NCI-H446 (cell line): ENCODE measurements around the gene VANGL2.
"Not testable (repeated sequence)": the region's sequence is repeated elsewhere in the genome, so short reads cannot be mapped to it uniquely, and the experiment has no call there.

Source experiments
- DNase-seq, 2 experiments: peaks; one replicate each; lab custom pipeline; 2025; lab: John Stamatoyannopoulos, UW

The VANGL2 gene

GRCh38 chr1:160370561-160371345, 29.6 kb upstream of the VANGL2 start:
- no peak for DNase-seq

GRCh38 chr1:160371346-160371631, 29.1 kb upstream of the VANGL2 start:
- no peak for DNase-seq

- no peak for DNase-seq
Observed at GRCh38 chr1:160371756-160372155, 28.6 kb upstream of the VANGL2 start.

- no peak for DNase-seq
Observed at GRCh38 chr1:160373696-160374095, 26.7 kb upstream of the VANGL2 start.

- DNase-seq: peak in 1 of 2 experiments; percentile 66
Observed at GRCh38 chr1:160374306-160375110, 25.9 kb upstream of the VANGL2 start.

- no peak for DNase-seq
Observed at GRCh38 chr1:160375788-160376524, 24.4 kb upstream of the VANGL2 start.

- DNase-seq: peak; percentile 66 to 83
Observed at GRCh38 chr1:160376525-160377131, 23.7 kb upstream of the VANGL2 start.

- no peak for DNase-seq
Observed at GRCh38 chr1:160377585-160378206, 22.7 kb upstream of the VANGL2 start.

GRCh38 chr1:160384812-160385211, 15.6 kb upstream of the VANGL2 start:
- DNase-seq: not testable (repeated sequence)

- DNase-seq: not testable (repeated sequence)
Observed at GRCh38 chr1:160388406-160388805, 12.0 kb upstream of the VANGL2 start.

- DNase-seq: no peak
Observed at GRCh38 chr1:160394673-160395072, 5.7 kb upstream of the VANGL2 start.

GRCh38 chr1:160397651-160398050, 2.7 kb upstream of the VANGL2 start:
- no peak for DNase-seq

GRCh38 chr1:160398823-160399222, 1.5 kb upstream of the VANGL2 start:
- no peak for DNase-seq

- no peak for DNase-seq
Observed at GRCh38 chr1:160399544-160400222, 681 bp upstream of the VANGL2 start.

- peak in 1 of 2 experiments; percentile 18 for DNase-seq
Observed at GRCh38 chr1:160400646-160401486, 502 bp downstream of the VANGL2 start.

- DNase-seq: no peak
Observed at GRCh38 chr1:160401487-160401805, 1.1 kb downstream of the VANGL2 start.

GRCh38 chr1:160402001-160402795, 1.8 kb downstream of the VANGL2 start:
- DNase-seq: no peak

- DNase-seq: no peak
Observed at GRCh38 chr1:160403244-160403643, 2.9 kb downstream of the VANGL2 start.

- no peak for DNase-seq
Observed at GRCh38 chr1:160404094-160404493, 3.7 kb downstream of the VANGL2 start.
